Measurements from ENCODE around the gene CD7.

GRCh38 chr17:82356845-82357355, 39.5 kb upstream of the CD7 start:
- no peak for TF ChIP-seq CTCF (IDR thresholded peaks at IDR 0.05; ENCODE audit: low read depth, low read length, poor library complexity, severe bottlenecking)
- TF ChIP-seq EZH2phosphoT487 (IDR thresholded peaks at IDR 0.05; ENCODE audit: borderline replicate concordance, low read length), result no peak

Data from DOHH2 (cell line).